OCI-LY3 (cell line): ENCODE results near the gene MYPN.

Experiments
- EZH2phosphoT487 ChIP-seq: fragments of 200-600 bp; shearing (Covaris generic); IDR thresholded peaks from 2 replicates; pipeline ENCODE4 v1.6.1; 2018; ENCODE audit warnings: antibody characterized with exemption, mixed run types, low read depth
- TF ChIP-seq, protein P1 (sequence below): fragments of 200-600, 300-600 bp; sonication (generic); IDR thresholded peaks from 2 replicates; pipeline ENCODE4 v1.5.1; 2014; ENCODE audit warnings: antibody characterized with exemption, low read length, low read depth

DNA sequence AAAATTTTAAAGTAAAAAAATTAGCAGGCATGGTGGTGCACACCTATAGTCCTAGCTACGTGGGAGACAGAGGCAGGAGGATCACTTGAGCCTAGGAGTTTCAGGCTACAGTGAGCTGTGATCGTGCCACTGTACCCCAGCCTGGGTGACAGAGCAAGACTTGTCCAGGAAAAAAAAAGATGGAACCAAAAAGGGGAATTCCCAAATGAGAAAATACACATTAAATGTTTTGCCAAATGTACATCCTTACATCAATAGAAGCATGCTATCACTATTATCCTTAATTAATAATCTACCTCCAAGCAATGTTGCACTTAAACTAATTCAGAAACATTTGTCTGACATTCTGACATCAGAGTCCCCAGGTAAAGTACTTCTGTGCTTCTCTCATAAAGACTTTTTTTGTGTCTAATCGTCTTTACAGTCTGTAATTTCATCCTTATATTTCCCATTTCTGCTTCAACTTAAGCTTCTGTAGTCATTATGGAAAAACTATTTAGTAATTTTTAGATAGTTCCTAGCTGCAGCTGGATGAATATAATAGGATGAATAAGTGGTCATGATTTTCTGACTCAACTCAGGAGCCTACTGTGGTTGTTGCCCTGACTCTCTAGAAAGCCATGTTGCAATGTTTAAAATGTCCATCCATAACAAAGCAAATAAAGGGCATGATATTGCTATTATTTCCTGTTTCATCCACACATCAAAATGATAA, 57.7 kb downstream of the MYPN start:
- TF ChIP-seq, protein P1, sequence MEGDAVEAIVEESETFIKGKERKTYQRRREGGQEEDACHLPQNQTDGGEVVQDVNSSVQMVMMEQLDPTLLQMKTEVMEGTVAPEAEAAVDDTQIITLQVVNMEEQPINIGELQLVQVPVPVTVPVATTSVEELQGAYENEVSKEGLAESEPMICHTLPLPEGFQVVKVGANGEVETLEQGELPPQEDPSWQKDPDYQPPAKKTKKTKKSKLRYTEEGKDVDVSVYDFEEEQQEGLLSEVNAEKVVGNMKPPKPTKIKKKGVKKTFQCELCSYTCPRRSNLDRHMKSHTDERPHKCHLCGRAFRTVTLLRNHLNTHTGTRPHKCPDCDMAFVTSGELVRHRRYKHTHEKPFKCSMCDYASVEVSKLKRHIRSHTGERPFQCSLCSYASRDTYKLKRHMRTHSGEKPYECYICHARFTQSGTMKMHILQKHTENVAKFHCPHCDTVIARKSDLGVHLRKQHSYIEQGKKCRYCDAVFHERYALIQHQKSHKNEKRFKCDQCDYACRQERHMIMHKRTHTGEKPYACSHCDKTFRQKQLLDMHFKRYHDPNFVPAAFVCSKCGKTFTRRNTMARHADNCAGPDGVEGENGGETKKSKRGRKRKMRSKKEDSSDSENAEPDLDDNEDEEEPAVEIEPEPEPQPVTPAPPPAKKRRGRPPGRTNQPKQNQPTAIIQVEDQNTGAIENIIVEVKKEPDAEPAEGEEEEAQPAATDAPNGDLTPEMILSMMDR: no peak
- TF ChIP-seq EZH2phosphoT487: no peak
